LNCaP clone FGC (cell line): Measurements from ENCODE around the gene UBTD1.

Experiments used
- DNase-seq: peaks from one replicate; pipeline ENCODE4 v3.0.0-alpha.2; 2011; ENCODE audit warnings: low read depth
- H3K4me3 ChIP-seq: 2 replicates; pipeline ENCODE4 v1.5.1; 2011; ENCODE audit warnings: mild to moderate bottlenecking, low read depth, low read length, control low read depth
- CTCF ChIP-seq: IDR thresholded peaks from 2 replicates; pipeline ENCODE4 v1.5.1; 2012; ENCODE audit warnings: mild to moderate bottlenecking; ENCODE audit not compliant: control insufficient read depth, insufficient read depth; ENCODE audit errors: extremely low read depth

UBTD1 gene

GRCh38 chr10:97483506-97483905, 15.2 kb upstream of the UBTD1 start:
- no peak for TF ChIP-seq CTCF

GRCh38 chr10:97483921-97484320, 14.8 kb upstream of the UBTD1 start:
- TF ChIP-seq CTCF, result no peak
- no peak overlapping the region for H3K4me3 ChIP-seq
- DNase-seq, result no peak

More at GRCh38 chr10:97483506-97483905, 15.2 kb upstream of the UBTD1 start:
- no peak overlapping the region for H3K4me3 ChIP-seq
- no peak for DNase-seq

- DNase-seq, result no peak
- no peak overlapping the region for H3K4me3 ChIP-seq
- TF ChIP-seq CTCF, result no peak
Observed at GRCh38 chr10:97485647-97486281, 13.0 kb upstream of the UBTD1 start.

GRCh38 chr10:97490592-97490991, 8.1 kb upstream of the UBTD1 start:
- no peak overlapping the region for H3K4me3 ChIP-seq
- no peak for DNase-seq
- no peak for TF ChIP-seq CTCF

GRCh38 chr10:97494151-97494550, 4.6 kb upstream of the UBTD1 start:
- no peak for DNase-seq
- no peak for TF ChIP-seq CTCF
- no peak overlapping the region for H3K4me3 ChIP-seq

GRCh38 chr10:97494863-97495506, 3.7 kb upstream of the UBTD1 start:
- no peak overlapping the region for H3K4me3 ChIP-seq
- TF ChIP-seq CTCF, result no peak
- no peak for DNase-seq
